Astrocyte (in vitro differentiated cells and primary cell): ENCODE results near the gene FAM107B. TPM values are rescaled to one million over a fixed set of nuclear protein-coding genes. Genes with fewer than 3 reads are reported as not detected.

Experiments used
- DNase-seq: peaks from one replicate; pipeline ENCODE4 v3.0.0-alpha.2; 2010; ENCODE audit warnings: low read depth
- FAIRE-seq: peaks from 2 replicates; lab custom pipeline; 2011; peaks lifted over from hg19 to GRCh38; lab: Jason Lieb, UNC
- H2AFZ ChIP-seq: 2 replicates; pipeline ENCODE4 v1.6.0; 2012; ENCODE audit warnings: low read depth, low read length, inconsistent platforms
- H3K27ac ChIP-seq: 2 replicates; pipeline ENCODE4 v1.5.1; 2011; ENCODE audit warnings: low read depth, low read length, inconsistent platforms
- H3K27me3 ChIP-seq: 2 replicates; pipeline ENCODE4 v1.6.0; 2011; ENCODE audit warnings: low read length, inconsistent platforms; ENCODE audit not compliant: insufficient read depth
- H3K36me3 ChIP-seq: 2 replicates; pipeline ENCODE4 v1.5.1; 2011; ENCODE audit warnings: low read length, inconsistent platforms; ENCODE audit not compliant: insufficient read depth
- H3K4me1 ChIP-seq: 2 replicates; pipeline ENCODE4 v1.5.1; 2011; ENCODE audit warnings: low read length, inconsistent platforms; ENCODE audit not compliant: insufficient read depth
- H3K4me2 ChIP-seq: 2 replicates; pipeline ENCODE4 v1.6.0; 2012; ENCODE audit warnings: low read length, inconsistent platforms
- H3K4me3 ChIP-seq: 2 replicates; pipeline ENCODE4 v1.5.1; 2011; ENCODE audit warnings: low read depth, mild to moderate bottlenecking, low read length, inconsistent platforms; ENCODE audit not compliant: insufficient read depth
- H3K79me2 ChIP-seq: 2 replicates; pipeline ENCODE4 v1.6.0; 2012; ENCODE audit warnings: mild to moderate bottlenecking, low read length, inconsistent platforms; ENCODE audit not compliant: insufficient read depth
- H3K9ac ChIP-seq: 2 replicates; pipeline ENCODE4 v1.6.0; 2012; ENCODE audit warnings: mild to moderate bottlenecking, low read length, inconsistent platforms
- H3K9me3 ChIP-seq: 2 replicates; pipeline ENCODE4 v1.5.1; 2012; ENCODE audit warnings: low read depth, mild to moderate bottlenecking, low read length, inconsistent platforms; ENCODE audit not compliant: insufficient read depth
- H4K20me1 ChIP-seq: 2 replicates; pipeline ENCODE4 v1.6.0; 2012; ENCODE audit warnings: low read length, inconsistent platforms; ENCODE audit not compliant: insufficient read depth
- H3K27ac Mint-ChIP-seq: one replicate; pipeline ENCODE4 v1.8.0; 2021; ENCODE audit warnings: mild to moderate bottlenecking, mixed read lengths; ENCODE audit not compliant: unreplicated experiment
- H3K27me3 Mint-ChIP-seq: one replicate; pipeline ENCODE4 v1.8.0; 2021; ENCODE audit warnings: low read depth, mixed read lengths; ENCODE audit not compliant: unreplicated experiment
- H3K36me3 Mint-ChIP-seq: one replicate; pipeline ENCODE4 v1.8.0; 2021; ENCODE audit warnings: low read depth, mixed read lengths; ENCODE audit not compliant: unreplicated experiment
- H3K4me1 Mint-ChIP-seq: one replicate; pipeline ENCODE4 v1.8.0; 2021; ENCODE audit warnings: low read depth, mixed read lengths; ENCODE audit not compliant: unreplicated experiment
- H3K4me3 Mint-ChIP-seq: one replicate; pipeline ENCODE4 v1.8.0; 2021; ENCODE audit warnings: mild to moderate bottlenecking, moderate library complexity, mixed read lengths; ENCODE audit not compliant: unreplicated experiment
- H3K9me3 Mint-ChIP-seq: one replicate; pipeline ENCODE4 v1.8.0; 2021; ENCODE audit warnings: mild to moderate bottlenecking, mixed read lengths; ENCODE audit not compliant: unreplicated experiment
- EZH2 ChIP-seq: IDR thresholded peaks from 2 replicates; pipeline ENCODE4 v1.6.1; 2012; ENCODE audit warnings: mild to moderate bottlenecking, low read length, inconsistent platforms; ENCODE audit not compliant: insufficient read depth
- total RNA-seq: library from RNA; stranded (reverse); gene quantifications from 2 replicates; pipeline ENCODE4 v1.2.1, GENCODE V29; 2021
- TF ChIP-seq, protein P1 (sequence below): IDR thresholded peaks from 2 replicates; pipeline ENCODE4 v1.5.1; 2011; ENCODE audit warnings: low read depth, mild to moderate bottlenecking, inconsistent platforms, low read length, moderate library complexity; ENCODE audit not compliant: insufficient read depth

The FAM107B gene
- total RNA-seq, 1 donor from 2014 or later = 36.0 TPM

DNA sequence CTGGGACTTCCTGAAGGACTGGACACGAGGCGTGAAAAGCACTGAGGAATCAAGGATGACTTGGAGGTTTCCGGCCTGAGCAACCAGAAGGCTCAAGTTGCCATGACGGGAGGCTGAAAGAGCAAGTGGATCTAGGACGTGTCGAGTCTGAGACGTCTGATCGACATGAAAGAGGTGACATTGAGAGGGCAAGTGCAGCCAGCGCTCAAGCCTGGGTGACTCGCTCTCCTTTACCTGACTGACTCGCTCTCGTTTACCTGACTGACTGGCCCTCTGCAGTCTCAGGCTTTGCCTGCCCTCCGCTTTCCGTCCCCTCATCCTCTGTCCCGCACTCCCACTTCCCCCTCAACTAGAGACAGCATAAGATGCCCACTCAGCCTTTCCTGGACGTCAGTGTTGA, 241.4 kb downstream of the FAM107B start:
- Histone ChIP-seq H3K27ac (no peak overlapping the region), H3K4me3 (no peak overlapping the region), H4K20me1 (peaks cover 8% of the 10 kb centered on the region), H2AFZ (no peak overlapping the region), H3K27me3 (no peaks in the 10 kb centered on the region), H3K79me2 (peaks cover 2% of the 10 kb centered on the region), H3K36me3 (no peaks in the 10 kb centered on the region), H3K4me1 (peaks cover 11% of the 10 kb centered on the region), H3K9me3 (no peaks in the 10 kb centered on the region), H3K9ac (no peak overlapping the region), H3K4me2 (no peak overlapping the region)
- H3K9me3 Mint-ChIP-seq = no peaks in the 10 kb centered on the region
- FAIRE-seq (no peak), DNase-seq (no peak)
- no peak for TF ChIP-seq EZH2
- TF ChIP-seq, protein P1, sequence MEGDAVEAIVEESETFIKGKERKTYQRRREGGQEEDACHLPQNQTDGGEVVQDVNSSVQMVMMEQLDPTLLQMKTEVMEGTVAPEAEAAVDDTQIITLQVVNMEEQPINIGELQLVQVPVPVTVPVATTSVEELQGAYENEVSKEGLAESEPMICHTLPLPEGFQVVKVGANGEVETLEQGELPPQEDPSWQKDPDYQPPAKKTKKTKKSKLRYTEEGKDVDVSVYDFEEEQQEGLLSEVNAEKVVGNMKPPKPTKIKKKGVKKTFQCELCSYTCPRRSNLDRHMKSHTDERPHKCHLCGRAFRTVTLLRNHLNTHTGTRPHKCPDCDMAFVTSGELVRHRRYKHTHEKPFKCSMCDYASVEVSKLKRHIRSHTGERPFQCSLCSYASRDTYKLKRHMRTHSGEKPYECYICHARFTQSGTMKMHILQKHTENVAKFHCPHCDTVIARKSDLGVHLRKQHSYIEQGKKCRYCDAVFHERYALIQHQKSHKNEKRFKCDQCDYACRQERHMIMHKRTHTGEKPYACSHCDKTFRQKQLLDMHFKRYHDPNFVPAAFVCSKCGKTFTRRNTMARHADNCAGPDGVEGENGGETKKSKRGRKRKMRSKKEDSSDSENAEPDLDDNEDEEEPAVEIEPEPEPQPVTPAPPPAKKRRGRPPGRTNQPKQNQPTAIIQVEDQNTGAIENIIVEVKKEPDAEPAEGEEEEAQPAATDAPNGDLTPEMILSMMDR = no peak
- H3K36me3 Mint-ChIP-seq = peaks cover 25% of the 10 kb centered on the region
- no peak overlapping the region for H3K27ac Mint-ChIP-seq
- H3K4me1 Mint-ChIP-seq = peaks cover 25% of the 10 kb centered on the region
- H3K27me3 Mint-ChIP-seq = no peaks in the 10 kb centered on the region
- no peak overlapping the region for H3K4me3 Mint-ChIP-seq

DNA sequence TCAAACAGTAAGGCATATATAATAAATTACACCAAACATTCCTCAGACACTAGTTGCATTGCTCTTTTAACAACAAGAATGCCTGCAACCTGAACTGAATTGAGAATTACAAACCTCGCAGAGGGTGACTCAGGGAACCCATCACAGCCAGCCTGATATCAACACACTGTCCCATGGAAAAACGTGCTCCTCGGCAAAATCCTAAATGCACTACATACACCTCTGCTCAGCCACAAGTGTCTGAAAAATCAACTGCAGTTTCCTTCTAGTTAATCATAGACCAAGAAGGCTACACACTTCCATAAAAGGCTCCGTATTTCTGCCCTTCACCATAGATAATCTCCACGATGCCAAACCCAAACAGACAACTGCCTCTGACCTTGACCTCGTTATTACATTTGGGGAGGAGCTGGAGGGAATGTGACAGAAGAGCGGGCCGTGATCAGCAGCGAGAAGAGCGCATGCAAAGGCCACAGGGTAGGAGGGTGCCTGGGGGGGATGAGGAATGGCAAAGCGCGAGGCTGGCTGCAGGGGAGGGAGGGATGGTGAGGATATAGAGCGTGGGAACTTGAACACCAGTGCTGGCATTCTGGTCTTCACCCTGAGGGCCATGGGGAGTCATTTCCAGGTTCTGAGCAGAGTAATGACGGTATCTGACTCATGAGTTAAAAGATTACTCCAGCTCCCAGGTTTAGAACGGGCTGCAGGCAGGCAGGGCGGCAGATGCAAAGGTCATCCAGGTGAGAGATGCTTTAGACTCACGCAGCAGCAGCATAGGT, 242.0 kb downstream of the FAM107B start:
- DNase-seq (peak; percentile 22), FAIRE-seq (no peak)
- Histone ChIP-seq H3K9me3 (no peaks in the 10 kb centered on the region), H3K4me2 (peak overlapping the region; percentile 19), H3K4me1 (peaks cover 11% of the 10 kb centered on the region), H3K36me3 (no peaks in the 10 kb centered on the region), H3K27ac (peak overlapping the region; percentile 53), H3K4me3 (no peak overlapping the region), H3K79me2 (no peaks in the 10 kb centered on the region), H4K20me1 (peaks cover 8% of the 10 kb centered on the region), H3K27me3 (no peaks in the 10 kb centered on the region), H3K9ac (peak overlapping the region; percentile 44), H2AFZ (no peak overlapping the region)
- Mint-ChIP-seq H3K36me3 (peaks cover 25% of the 10 kb centered on the region), H3K4me3 (no peak overlapping the region), H3K27ac (peak overlapping the region; percentile 34), H3K9me3 (no peaks in the 10 kb centered on the region), H3K27me3 (no peaks in the 10 kb centered on the region), H3K4me1 (peaks cover 25% of the 10 kb centered on the region)
- TF ChIP-seq EZH2 = no peak
- TF ChIP-seq, protein P1 = no peak

DNA sequence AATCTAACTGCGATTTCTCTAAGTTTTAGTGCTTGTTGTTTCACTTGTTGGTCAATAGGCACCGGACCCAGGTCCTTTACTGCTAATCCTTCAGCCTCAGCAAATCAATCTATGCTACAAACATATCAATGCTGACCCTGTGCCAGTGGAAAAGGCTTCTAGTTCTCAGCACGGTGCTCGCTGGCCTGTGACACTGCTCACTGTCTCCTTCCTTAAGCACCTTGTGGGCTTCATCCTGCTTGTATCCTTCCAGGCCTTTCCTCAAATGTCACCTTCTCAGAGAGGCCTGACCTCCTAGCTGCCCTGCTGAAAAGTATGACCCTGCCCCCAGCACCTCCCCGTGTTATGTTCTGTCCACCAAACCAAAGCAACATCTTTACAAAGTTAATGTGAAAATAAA, 242.7 kb downstream of the FAM107B start:
- Mint-ChIP-seq H3K36me3 (peaks cover 21% of the 10 kb centered on the region), H3K4me3 (no peak overlapping the region), H3K4me1 (peaks cover 25% of the 10 kb centered on the region), H3K9me3 (no peaks in the 10 kb centered on the region), H3K27me3 (no peaks in the 10 kb centered on the region), H3K27ac (peak overlapping the region; percentile 34)
- Histone ChIP-seq H3K4me2 (no peak overlapping the region), H3K36me3 (no peaks in the 10 kb centered on the region), H3K4me1 (peaks cover 11% of the 10 kb centered on the region), H3K27ac (no peak overlapping the region), H3K79me2 (no peaks in the 10 kb centered on the region), H2AFZ (no peak overlapping the region), H3K9ac (no peak overlapping the region), H4K20me1 (peaks cover 8% of the 10 kb centered on the region), H3K9me3 (no peaks in the 10 kb centered on the region), H3K4me3 (no peak overlapping the region), H3K27me3 (no peaks in the 10 kb centered on the region)
- DNase-seq (no peak), FAIRE-seq (no peak)
- TF ChIP-seq, protein P1 = no peak
- TF ChIP-seq EZH2 = no peak
